ENCODE measurements around the gene KCNMA1.

DNA sequence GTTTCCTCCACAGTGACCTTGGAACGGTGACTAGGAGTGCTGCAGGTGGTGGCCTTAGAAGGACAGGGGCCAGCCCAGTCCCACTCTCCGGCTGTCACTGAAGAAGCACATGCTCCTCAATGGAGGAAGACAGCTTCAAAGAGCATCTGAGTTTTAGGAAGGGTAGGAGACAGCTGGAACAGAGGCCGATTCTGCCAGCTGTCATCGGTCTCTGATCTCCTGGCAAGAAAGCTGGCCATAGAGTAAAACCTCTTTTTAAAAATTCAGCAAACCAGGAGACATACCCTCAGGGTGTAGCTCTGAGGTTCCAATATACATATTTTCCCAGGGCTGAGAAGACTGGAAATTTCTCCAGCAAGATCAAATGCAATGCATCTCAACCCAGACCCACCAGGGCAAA, 55.9 kb downstream of the KCNMA1 start:
- TF ChIP-seq GATA2 (IDR thresholded peaks at IDR 0.05; ENCODE audit: low read depth, low read length) (no peak), GATA3 (IDR thresholded peaks at IDR 0.05; ENCODE audit: low read depth, low read length) (no peak)

Measured in SH-SY5Y (cell line).